SK-N-SH (cell line): ENCODE data around the gene CCDC195. TPM values are rescaled to one million over a fixed set of nuclear protein-coding genes. Genes with fewer than 3 reads are reported as not detected.

Experiments used
- CTCF ChIA-PET: fragments of 300-600, 350-600 bp; formaldehyde crosslinking; extraction: SDS; loops from one replicate; lab custom pipeline; 2021; lab: Yijun Ruan, JAX
- POLR2A ChIA-PET: fragments of 350-600 bp; sonication (Branson Sonifier 250); formaldehyde crosslinking; extraction: SDS; loops from one replicate; lab custom pipeline; 2020; ENCODE audit warnings: antibody characterized with exemption, inconsistent platforms; lab: Yijun Ruan, JAX
- DNase-seq: peaks from one replicate; pipeline ENCODE4 v3.0.0; 2012
- H2AFZ ChIP-seq: fragments of 200-600 bp; sonication (generic); 2 replicates; pipeline ENCODE4 v1.8.1; 2016; ENCODE audit warnings: antibody characterized with exemption, mild to moderate bottlenecking, low read depth
- H3F3A ChIP-seq: fragments of 200-600 bp; sonication (generic); replicated peaks from 2 replicates; pipeline ENCODE3; 2016; ENCODE audit warnings: antibody characterized with exemption, mild to moderate bottlenecking; ENCODE audit not compliant: insufficient read depth
- H3K27ac ChIP-seq, 2 experiments: fragments of 200-500 bp in 1 of 2; fragments of 200-600 bp in 1 of 2; sonication (Bioruptor generic) in 1 of 2; sonication (generic), shearing (Covaris generic) in 1 of 2; 2 replicates each; pipeline versions ENCODE4 v1.5.1 to v1.6.1; 2014 to 2016; ENCODE audit warnings: low read depth in 2 of 2, inconsistent platforms in 1 of 2, low read length in 1 of 2, mild to moderate bottlenecking in 1 of 2, mixed read lengths in 1 of 2
- H3K27me3 ChIP-seq: fragments of 200-600 bp; sonication (generic), shearing (Covaris generic); 2 replicates; pipeline ENCODE4 v1.6.1; 2016; ENCODE audit warnings: mixed run types; ENCODE audit not compliant: insufficient read depth
- H3K36me3 ChIP-seq, 2 experiments: fragments of 200-500 bp in 1 of 2; fragments of 200-600 bp in 1 of 2; sonication (Bioruptor generic) in 1 of 2; sonication (generic) in 1 of 2; replicated peaks in 1 of 2; 2 replicates each; pipeline versions ENCODE3 to v1.5.1; 2014 to 2016; ENCODE audit warnings: low read length in 1 of 2, mild to moderate bottlenecking in 1 of 2; ENCODE audit not compliant: insufficient read depth in 2 of 2, control insufficient read depth in 1 of 2
- H3K4me1 ChIP-seq, 2 experiments: fragments of 200-500 bp in 1 of 2; fragments of 200-600 bp in 1 of 2; sonication (Bioruptor generic) in 1 of 2; sonication (generic), shearing (Covaris generic) in 1 of 2; 2 replicates each; pipeline versions ENCODE4 v1.5.1 to v1.6.1; 2014 to 2016; ENCODE audit warnings: low read depth in 1 of 2, low read length in 1 of 2, mixed run types in 1 of 2; ENCODE audit not compliant: insufficient read depth in 2 of 2, control insufficient read depth in 1 of 2
- H3K4me2 ChIP-seq: fragments of 200-600 bp; sonication (generic), shearing (Covaris generic); 2 replicates; pipeline ENCODE4 v1.6.1; 2017; ENCODE audit warnings: mixed run types
- H3K4me3 ChIP-seq, 2 experiments: fragments of 200-500 bp in 1 of 2; fragments of 200-600 bp in 1 of 2; sonication (Bioruptor generic) in 1 of 2; sonication (generic), shearing (Covaris generic) in 1 of 2; 2 replicates each; pipeline versions ENCODE4 v1.5.1 to v1.8.1; 2014 to 2016; ENCODE audit warnings: low read depth in 2 of 2, inconsistent platforms in 1 of 2, low read length in 1 of 2, mild to moderate bottlenecking in 1 of 2, mixed read lengths in 1 of 2, moderate library complexity in 1 of 2
- H3K79me2 ChIP-seq: fragments of 200-600 bp; sonication (generic); 2 replicates; pipeline ENCODE4 v1.8.1; 2017; ENCODE audit warnings: mild to moderate bottlenecking; ENCODE audit not compliant: insufficient read depth
- H3K9ac ChIP-seq: fragments of 200-600 bp; sonication (generic); 2 replicates; pipeline ENCODE4 v1.6.1; 2017; ENCODE audit warnings: mixed run types
- H3K9me2 ChIP-seq: fragments of 200-600 bp; sonication (generic); 2 replicates; pipeline ENCODE4 v1.6.1; 2017; ENCODE audit warnings: mixed run types
- H3K9me3 ChIP-seq: fragments of 200-600 bp; sonication (generic); 2 replicates; pipeline ENCODE4 v1.6.1; 2017; ENCODE audit warnings: mixed run types, mild to moderate bottlenecking, moderate library complexity
- H4K20me1 ChIP-seq: fragments of 200-600 bp; sonication (generic); 2 replicates; pipeline ENCODE4 v1.6.1; 2017; ENCODE audit warnings: mild to moderate bottlenecking, mixed run types; ENCODE audit not compliant: insufficient read depth
- CHD2 ChIP-seq: fragments of 150-350 bp; IDR thresholded peaks from 2 replicates; pipeline ENCODE4 v1.6.1; 2018; ENCODE audit warnings: low read length; ENCODE audit not compliant: partially characterized antibody
- EP300 ChIP-seq, 2 experiments: IDR thresholded peaks; 2 replicates each; pipeline versions ENCODE4 v1.4.0 to v1.6.1; 2012; ENCODE audit warnings: borderline replicate concordance in 1 of 2, low read depth in 1 of 2, low read length in 1 of 2
- EZH2phosphoT487 ChIP-seq: fragments of 200-600 bp; sonication (generic); IDR thresholded peaks from 2 replicates; pipeline ENCODE4 v1.6.1; 2017; ENCODE audit warnings: low read depth, mixed run types, mild to moderate bottlenecking, antibody characterized with exemption, moderate library complexity, borderline replicate concordance
- FOXM1 ChIP-seq: IDR thresholded peaks from 2 replicates; pipeline ENCODE4 v1.4.0; 2012; ENCODE audit warnings: low read depth, mild to moderate bottlenecking
- GABPA ChIP-seq: IDR thresholded peaks from 2 replicates; pipeline ENCODE4 v1.4.0; 2012; ENCODE audit warnings: low read depth, mild to moderate bottlenecking
- GATA2 ChIP-seq: sonication (generic); formaldehyde crosslinking; IDR thresholded peaks from 2 replicates; pipeline ENCODE4 v1.5.0; 2020; ENCODE audit warnings: mild to moderate bottlenecking, missing genetic modification reagents
- IRF3 ChIP-seq: fragments of 150-350 bp; IDR thresholded peaks from 2 replicates; pipeline ENCODE4 v1.6.1; 2016; ENCODE audit warnings: mild to moderate bottlenecking, low read depth, low read length
- JUND ChIP-seq: IDR thresholded peaks from 2 replicates; pipeline ENCODE4 v1.4.0; 2012
- MAX ChIP-seq: IDR thresholded peaks from 2 replicates; pipeline ENCODE4 v1.4.0; 2012; ENCODE audit warnings: low read depth
- MEF2A ChIP-seq: IDR thresholded peaks from 2 replicates; pipeline ENCODE4 v1.4.0; 2012; ENCODE audit warnings: low read depth, borderline replicate concordance
- NFIC ChIP-seq: IDR thresholded peaks from 2 replicates; pipeline ENCODE4 v1.4.0; 2012; ENCODE audit warnings: borderline replicate concordance
- PBX3 ChIP-seq: IDR thresholded peaks from 2 replicates; pipeline ENCODE4; 2012
- POLR2AphosphoS5 ChIP-seq: IDR thresholded peaks from 2 replicates; pipeline ENCODE4 v1.6.1; 2012; ENCODE audit warnings: low read depth, low read length
- REST ChIP-seq: IDR thresholded peaks from 2 replicates; pipeline ENCODE4 v1.6.1; 2012; ENCODE audit warnings: mild to moderate bottlenecking, low read depth, low read length, moderate library complexity
- RFX5 ChIP-seq: IDR thresholded peaks from 2 replicates; pipeline ENCODE4 v1.6.1; 2012; ENCODE audit warnings: mild to moderate bottlenecking, improper control_type of control experiment, low read length
- RXRA ChIP-seq: IDR thresholded peaks from 2 replicates; pipeline ENCODE4 v1.4.0; 2012; ENCODE audit warnings: low read depth, mild to moderate bottlenecking, borderline replicate concordance
- SIN3A ChIP-seq: IDR thresholded peaks from 2 replicates; pipeline ENCODE4 v1.6.1; 2012; ENCODE audit warnings: low read depth, mild to moderate bottlenecking, low read length, moderate library complexity, borderline replicate concordance
- TEAD4 ChIP-seq: IDR thresholded peaks from 2 replicates; pipeline ENCODE4 v1.4.0; 2012; ENCODE audit warnings: mild to moderate bottlenecking, borderline replicate concordance; ENCODE audit not compliant: insufficient read depth
- YY1 ChIP-seq: IDR thresholded peaks from 2 replicates; pipeline ENCODE4 v1.4.0; 2012; ENCODE audit warnings: low read depth, mild to moderate bottlenecking
- WGBS: methylation state at CpG from one replicate; pipeline ENCODE4 v1.1.6; 2017; ENCODE audit warnings: low lambda C conversion rate; 5-methylcytosine and 5-hydroxymethylcytosine counted together
- polyA plus RNA-seq, 3 experiments: library from polyadenylated mRNA; depleted of rRNA; stranded (reverse); fragments of >200 nt; gene quantifications; 2 replicates each; pipeline ENCODE4 v1.2.3, GENCODE V29; 2012
- TF ChIP-seq, protein P1 (sequence below): IDR thresholded peaks from 2 replicates; pipeline ENCODE4 v1.4.0; 2012; ENCODE audit warnings: low read depth, borderline replicate concordance

The CCDC195 gene
- polyA plus RNA-seq, 1 of the 3 experiments (the other 2 are of a cell fraction) = not detected

GRCh38 chr2:224729435-224729834 lies 13.3 kb upstream of the CCDC195 start:
- no peaks in the 10 kb centered on the region for H3K79me2 ChIP-seq
- no peak overlapping the region for H3K4me2 ChIP-seq
- no peaks in the 10 kb centered on the region for H3K4me1 ChIP-seq
- TF ChIP-seq SIN3A = no peak
- TF ChIP-seq RFX5 = no peak
- no peak for TF ChIP-seq POLR2AphosphoS5
- no peak for TF ChIP-seq NFIC
- TF ChIP-seq YY1 = no peak
- no peak for TF ChIP-seq JUND
- no peak for TF ChIP-seq REST
- TF ChIP-seq PBX3 = no peak
- TF ChIP-seq TEAD4 = no peak
- TF ChIP-seq IRF3 = no peak
- TF ChIP-seq FOXM1 = no peak
- TF ChIP-seq EZH2phosphoT487 = no peak
- no peak for TF ChIP-seq GATA2 (CRISPR knock-in tag)
- TF ChIP-seq, protein P1, sequence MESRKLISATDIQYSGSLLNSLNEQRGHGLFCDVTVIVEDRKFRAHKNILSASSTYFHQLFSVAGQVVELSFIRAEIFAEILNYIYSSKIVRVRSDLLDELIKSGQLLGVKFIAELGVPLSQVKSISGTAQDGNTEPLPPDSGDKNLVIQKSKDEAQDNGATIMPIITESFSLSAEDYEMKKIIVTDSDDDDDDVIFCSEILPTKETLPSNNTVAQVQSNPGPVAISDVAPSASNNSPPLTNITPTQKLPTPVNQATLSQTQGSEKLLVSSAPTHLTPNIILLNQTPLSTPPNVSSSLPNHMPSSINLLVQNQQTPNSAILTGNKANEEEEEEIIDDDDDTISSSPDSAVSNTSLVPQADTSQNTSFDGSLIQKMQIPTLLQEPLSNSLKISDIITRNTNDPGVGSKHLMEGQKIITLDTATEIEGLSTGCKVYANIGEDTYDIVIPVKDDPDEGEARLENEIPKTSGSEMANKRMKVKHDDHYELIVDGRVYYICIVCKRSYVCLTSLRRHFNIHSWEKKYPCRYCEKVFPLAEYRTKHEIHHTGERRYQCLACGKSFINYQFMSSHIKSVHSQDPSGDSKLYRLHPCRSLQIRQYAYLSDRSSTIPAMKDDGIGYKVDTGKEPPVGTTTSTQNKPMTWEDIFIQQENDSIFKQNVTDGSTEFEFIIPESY = no peak
- no peak for TF ChIP-seq MEF2A
- TF ChIP-seq MAX = no peak
- TF ChIP-seq RXRA = no peak
- TF ChIP-seq CHD2 = no peak
- TF ChIP-seq GABPA = no peak
- TF ChIP-seq EP300 (IDR thresholded peaks at IDR 0.05; ENCODE audit: borderline replicate concordance in 1 of 2, low read depth in 1 of 2, low read length in 1 of 2) = no peak
- ChIA-PET CTCF (no interaction called here), POLR2A (no interaction called here)
- no peaks in the 10 kb centered on the region for H3K36me3 ChIP-seq
- no peak for DNase-seq
- no peak overlapping the region for H3K27ac ChIP-seq
- no peak overlapping the region for H3K9ac ChIP-seq
- H3F3A ChIP-seq = no peaks in the 10 kb centered on the region
- no peak overlapping the region for H2AFZ ChIP-seq
- WGBS = 38% methylated on average over 1 of the region's 1 CpG
- no peaks in the 10 kb centered on the region for H4K20me1 ChIP-seq
- no peaks in the 10 kb centered on the region for H3K9me3 ChIP-seq
- H3K9me2 ChIP-seq = no peaks in the 10 kb centered on the region
- no peaks in the 10 kb centered on the region for H3K27me3 ChIP-seq
- H3K4me3 ChIP-seq = no peak overlapping the region
